Memory B cell (primary cell): ENCODE results near the gene SPRED3.

ENCODE experiments used
- ATAC-seq: fragments of 150-1000 bp; cut with Tn5 transposase; 2 replicates; pipeline ENCODE4 v1.10.0; 2021; ENCODE audit warnings: low read depth, mild to moderate bottlenecking, moderate library complexity
- DNase-seq, 2 donors: peaks; one replicate each; pipeline ENCODE4 v3.0.0; 2022; ENCODE audit warnings: low spot score in 2 of 2
- H3K27ac Mint-ChIP-seq: one replicate; pipeline ENCODE4 v1.8.0; 2022; ENCODE audit warnings: mild to moderate bottlenecking, moderate library complexity, mixed read lengths
- H3K27me3 Mint-ChIP-seq: one replicate; pipeline ENCODE4 v1.8.0; 2022; ENCODE audit warnings: mixed read lengths
- H3K36me3 Mint-ChIP-seq: one replicate; pipeline ENCODE4 v1.8.0; 2022; ENCODE audit warnings: mild to moderate bottlenecking, mixed read lengths
- H3K4me1 Mint-ChIP-seq: one replicate; pipeline ENCODE4 v1.8.0; 2022; ENCODE audit warnings: mixed read lengths
- H3K4me3 Mint-ChIP-seq: one replicate; pipeline ENCODE4 v1.8.0; 2022; ENCODE audit warnings: mild to moderate bottlenecking, moderate library complexity, mixed read lengths
- H3K9me3 Mint-ChIP-seq: one replicate; pipeline ENCODE4 v1.8.0; 2022; ENCODE audit warnings: mixed read lengths

The SPRED3 gene

GRCh38 chr19:38444026-38444425 is 55.5 kb downstream of the SPRED3 start:
- peaks cover 30% of the 10 kb centered on the region for H3K27me3 Mint-ChIP-seq
- no peak for ATAC-seq
- H3K27ac Mint-ChIP-seq: no peak overlapping the region
- peaks cover 2% of the 10 kb centered on the region for H3K36me3 Mint-ChIP-seq
- H3K9me3 Mint-ChIP-seq: peaks cover 2% of the 10 kb centered on the region
- H3K4me3 Mint-ChIP-seq: no peak overlapping the region
- H3K4me1 Mint-ChIP-seq: peaks cover 5% of the 10 kb centered on the region
- DNase-seq: no peak

GRCh38 chr19:38445362-38445761 is 56.9 kb downstream of the SPRED3 start:
- Mint-ChIP-seq H3K36me3 (peaks cover 4% of the 10 kb centered on the region), H3K27ac (no peak overlapping the region)

GRCh38 chr19:38448225-38448624 is 59.7 kb downstream of the SPRED3 start:
- Mint-ChIP-seq H3K9me3 (peaks cover 6% of the 10 kb centered on the region), H3K4me3 (no peak overlapping the region), H3K27ac (no peak overlapping the region), H3K27me3 (peaks cover 23% of the 10 kb centered on the region), H3K4me1 (no peaks in the 10 kb centered on the region), H3K36me3 (peaks cover 4% of the 10 kb centered on the region)
- ATAC-seq (no peak), DNase-seq (no peak)

More at GRCh38 chr19:38445362-38445761, 56.9 kb downstream of the SPRED3 start:
- DNase-seq (no peak), ATAC-seq (no peak)
- Mint-ChIP-seq H3K4me1 (peaks cover 5% of the 10 kb centered on the region), H3K9me3 (peaks cover 4% of the 10 kb centered on the region), H3K4me3 (no peak overlapping the region), H3K27me3 (peaks cover 31% of the 10 kb centered on the region)
